AG09319 (cell line): ENCODE results near the gene MCC.

Experiments
- DNase-seq: peaks from one replicate; pipeline ENCODE4 v3.0.0-alpha.2; 2010; ENCODE audit warnings: low read depth; ENCODE audit errors: extremely low read depth
- TF ChIP-seq, protein P1 (sequence below): IDR thresholded peaks from 2 replicates; pipeline ENCODE4 v1.5.1; 2011; ENCODE audit warnings: low read depth, mild to moderate bottlenecking, inconsistent platforms, low read length, moderate library complexity

Gene MCC

GRCh38 chr5:113166852-113167366 is 321.3 kb downstream of the MCC start:
- no peak for DNase-seq
- TF ChIP-seq, protein P1, sequence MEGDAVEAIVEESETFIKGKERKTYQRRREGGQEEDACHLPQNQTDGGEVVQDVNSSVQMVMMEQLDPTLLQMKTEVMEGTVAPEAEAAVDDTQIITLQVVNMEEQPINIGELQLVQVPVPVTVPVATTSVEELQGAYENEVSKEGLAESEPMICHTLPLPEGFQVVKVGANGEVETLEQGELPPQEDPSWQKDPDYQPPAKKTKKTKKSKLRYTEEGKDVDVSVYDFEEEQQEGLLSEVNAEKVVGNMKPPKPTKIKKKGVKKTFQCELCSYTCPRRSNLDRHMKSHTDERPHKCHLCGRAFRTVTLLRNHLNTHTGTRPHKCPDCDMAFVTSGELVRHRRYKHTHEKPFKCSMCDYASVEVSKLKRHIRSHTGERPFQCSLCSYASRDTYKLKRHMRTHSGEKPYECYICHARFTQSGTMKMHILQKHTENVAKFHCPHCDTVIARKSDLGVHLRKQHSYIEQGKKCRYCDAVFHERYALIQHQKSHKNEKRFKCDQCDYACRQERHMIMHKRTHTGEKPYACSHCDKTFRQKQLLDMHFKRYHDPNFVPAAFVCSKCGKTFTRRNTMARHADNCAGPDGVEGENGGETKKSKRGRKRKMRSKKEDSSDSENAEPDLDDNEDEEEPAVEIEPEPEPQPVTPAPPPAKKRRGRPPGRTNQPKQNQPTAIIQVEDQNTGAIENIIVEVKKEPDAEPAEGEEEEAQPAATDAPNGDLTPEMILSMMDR = no peak

DNA sequence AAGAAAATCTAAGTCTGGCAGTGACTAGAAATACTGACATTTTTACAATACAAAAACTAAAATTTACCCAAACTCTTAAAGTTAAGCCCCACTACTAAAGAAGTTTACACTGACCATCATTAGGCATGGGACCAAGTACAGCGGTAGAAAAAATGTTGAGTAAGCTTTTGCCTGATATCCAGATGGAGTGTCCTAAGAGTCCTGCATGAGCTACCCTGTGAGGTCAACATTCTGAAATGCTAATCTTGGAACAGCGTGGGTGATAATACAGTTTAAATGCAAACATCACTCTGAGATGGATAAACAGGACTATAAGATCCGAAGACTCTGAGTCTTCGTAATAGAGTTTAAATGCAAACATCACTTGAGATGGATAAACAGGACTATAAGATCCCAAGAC is 322.0 kb downstream of the MCC start:
- TF ChIP-seq, protein P1 = no peak
- DNase-seq = no peak

DNA sequence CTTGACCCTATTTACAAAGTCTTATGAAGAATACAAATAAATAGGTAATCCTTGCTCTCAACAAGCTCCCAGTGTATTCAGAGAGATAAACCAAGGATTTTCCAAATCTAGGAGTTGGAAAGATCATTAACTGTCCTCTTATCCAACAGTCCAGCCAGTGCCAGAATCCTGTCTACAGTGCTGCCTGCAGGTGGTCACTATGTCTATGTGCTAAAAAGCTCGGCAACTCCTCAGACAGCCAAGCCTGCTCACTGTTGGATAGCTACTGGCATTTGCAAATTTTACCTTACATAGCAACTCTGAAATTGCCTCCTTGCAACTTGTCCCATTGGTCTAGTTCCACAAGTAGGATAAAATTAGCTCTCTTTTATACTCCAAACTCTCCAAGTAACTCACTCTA is 324.2 kb downstream of the MCC start:
- TF ChIP-seq, protein P1 = no peak

DNA sequence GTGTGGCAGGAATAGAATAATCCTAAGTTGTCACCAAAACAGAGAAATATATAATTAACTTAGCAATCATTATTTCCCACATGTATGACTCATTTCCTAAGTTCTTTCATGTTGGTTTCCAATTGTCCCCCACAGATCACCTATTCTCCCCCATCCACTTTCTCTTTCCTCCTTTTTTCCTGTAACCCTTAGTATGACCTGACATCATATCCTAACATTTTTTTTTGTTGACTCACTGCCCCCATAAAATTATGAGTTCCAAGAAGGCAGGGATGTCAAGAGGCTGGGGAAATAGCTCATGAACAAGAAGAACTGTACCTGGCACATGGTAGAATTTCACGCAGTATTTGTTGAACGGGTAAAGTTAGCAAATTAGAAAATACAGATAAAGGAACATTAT is 324.9 kb downstream of the MCC start:
- DNase-seq = no peak
- TF ChIP-seq, protein P1 = no peak

More for the DNA sequence above, 324.2 kb downstream of the MCC start:
- DNase-seq = no peak

DNA sequence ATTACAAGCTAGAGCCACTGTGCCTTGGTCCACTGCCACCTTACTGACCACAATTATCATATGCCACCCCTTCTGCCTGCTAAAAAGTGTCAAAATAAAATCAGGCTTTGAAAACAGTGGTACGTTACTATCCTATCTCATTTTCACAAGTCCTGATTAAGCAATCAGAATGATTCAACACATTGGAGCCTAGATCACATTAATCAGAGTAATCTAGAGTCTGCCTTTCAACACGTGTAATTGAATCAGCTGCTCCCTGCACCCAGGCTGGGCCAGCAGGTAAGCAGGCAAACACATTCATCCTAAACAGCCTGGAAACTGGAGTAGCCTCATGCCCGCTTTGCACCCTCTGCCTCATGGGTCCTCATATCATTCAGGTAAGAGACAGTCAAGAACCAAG is 325.5 kb downstream of the MCC start:
- DNase-seq = no peak
- TF ChIP-seq, protein P1 = no peak

GRCh38 chr5:113162208-113162607 is 326.0 kb downstream of the MCC start:
- DNase-seq = no peak
- TF ChIP-seq, protein P1 = no peak

DNA sequence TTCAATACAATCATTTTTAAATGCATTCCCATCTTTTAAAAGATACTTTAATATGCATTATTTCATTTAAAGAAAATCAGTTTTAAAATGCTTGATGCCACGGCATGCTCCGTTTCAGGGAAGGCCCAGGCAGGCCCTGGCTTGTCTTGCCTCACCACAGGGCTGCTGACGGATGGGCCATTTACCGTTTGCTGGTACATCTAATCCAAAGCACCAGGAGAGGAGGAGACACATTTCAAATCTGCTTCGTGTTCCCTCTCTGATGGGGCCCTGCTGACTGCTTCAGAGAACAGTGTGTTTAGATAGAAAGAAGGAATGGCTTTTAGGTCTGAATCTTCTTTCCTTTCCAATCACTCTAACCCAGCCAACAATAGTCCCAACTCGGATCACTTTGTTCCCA is 326.4 kb downstream of the MCC start:
- no peak for DNase-seq
- TF ChIP-seq, protein P1 = no peak
